CD4-positive, alpha-beta memory T cell (primary cell): ENCODE measurements around the gene MRPL57. TPM values are rescaled to one million over a fixed set of nuclear protein-coding genes. Genes with fewer than 3 reads are reported as not detected.
"Not testable (repeated sequence)": the region's sequence is repeated elsewhere in the genome, so short reads cannot be mapped to it uniquely, and the experiment has no call there.

ENCODE experiments used
- CTCF ChIA-PET: fragments of 350-600 bp; sonication (Branson Sonifier 250); formaldehyde crosslinking; loops from one replicate; lab custom pipeline; 2021; ENCODE audit warnings: inconsistent platforms; ENCODE audit not compliant: partially characterized antibody; lab: Charles Lee
- POLR2A ChIA-PET: fragments of 350-600 bp; sonication (Branson Sonifier 250); formaldehyde crosslinking; loops from one replicate; lab custom pipeline; 2021; ENCODE audit not compliant: partially characterized antibody; lab: Charles Lee
- DNase-seq, 5 donors: peaks; one replicate each; pipeline versions ENCODE4 v3.0.0 to v3.0.0-alpha.2; 2020 to 2022; ENCODE audit warnings: mixed read lengths in 1 of 5
- H3K27ac ChIP-seq: one replicate; pipeline ENCODE4 v1.7.0; 2013; ENCODE audit warnings: low read depth, low read length
- H3K27me3 ChIP-seq: 2 replicates; pipeline ENCODE4 v1.7.0; 2013; ENCODE audit warnings: mild to moderate bottlenecking, low read length, moderate library complexity; ENCODE audit not compliant: insufficient read depth
- H3K36me3 ChIP-seq: 2 replicates; pipeline ENCODE4 v1.7.0; 2013; ENCODE audit warnings: mild to moderate bottlenecking, low read length, moderate library complexity; ENCODE audit not compliant: insufficient read depth
- H3K4me1 ChIP-seq: 2 replicates; pipeline ENCODE4 v1.7.0; 2013; ENCODE audit warnings: mild to moderate bottlenecking, low read length, moderate library complexity; ENCODE audit not compliant: insufficient read depth
- H3K4me3 ChIP-seq, 2 donors: one replicate each; pipeline ENCODE4 v1.7.0; 2013; ENCODE audit warnings: low read length in 2 of 2, mild to moderate bottlenecking in 1 of 2
- H3K9me3 ChIP-seq, 2 donors: one replicate each; pipeline ENCODE4 v1.7.0; 2013; ENCODE audit warnings: low read length in 2 of 2, control low read depth in 1 of 2; ENCODE audit not compliant: control insufficient read depth in 1 of 2
- H3K27ac Mint-ChIP-seq, 7 donors: one replicate each; pipeline ENCODE4 v1.8.0; 2020 to 2021; ENCODE audit warnings: mixed read lengths in 7 of 7, mild to moderate bottlenecking in 6 of 7, inconsistent platforms in 3 of 7, moderate library complexity in 3 of 7
- H3K27me3 Mint-ChIP-seq, 2 donors: one replicate each; pipeline ENCODE4 v1.8.0; 2020 to 2021; ENCODE audit warnings: mixed read lengths in 2 of 2
- H3K36me3 Mint-ChIP-seq, 2 donors: one replicate each; pipeline ENCODE4 v1.8.0; 2020 to 2021; ENCODE audit warnings: mixed read lengths in 2 of 2, inconsistent platforms in 1 of 2, mild to moderate bottlenecking in 1 of 2
- H3K4me1 Mint-ChIP-seq, 4 donors: one replicate each; pipeline ENCODE4 v1.8.0; 2020 to 2021; ENCODE audit warnings: mixed read lengths in 4 of 4, mild to moderate bottlenecking in 1 of 4
- H3K4me3 Mint-ChIP-seq, 8 donors: one replicate each; pipeline ENCODE4 v1.8.0; 2020 to 2021; ENCODE audit warnings: mixed read lengths in 8 of 8, mild to moderate bottlenecking in 7 of 8, moderate library complexity in 6 of 8, inconsistent platforms in 3 of 8
- H3K9me3 Mint-ChIP-seq, 8 donors: one replicate each; pipeline ENCODE4 v1.8.0; 2020 to 2021; ENCODE audit warnings: mixed read lengths in 8 of 8, mild to moderate bottlenecking in 5 of 8, inconsistent platforms in 3 of 8, moderate library complexity in 1 of 8
- intact Hi-C: fragments of 100-400 bp; cut with micrococcal nuclease; formaldehyde crosslinking; loops from one replicate; pipeline ENCODE4 v1.15.1; 2023
- polyA plus RNA-seq, 2 donors: library from polyadenylated mRNA; unstranded; fragments of 300-500 nt; fragmentation: Illumina TruSeq; gene quantifications; one replicate each; pipeline ENCODE4 v1.2.3, GENCODE V29; 2021
- total RNA-seq, 2 experiments: library from RNA; stranded (reverse); gene quantifications; one replicate each; pipeline ENCODE4 v1.2.3, GENCODE V29; 2021

MRPL57 gene
- total and polyA plus RNA-seq, 4 experiments from 2014 or later = 22.8 to 56.2 (median 35.4) TPM

GRCh38 chr13:21152251-21152899, 24.1 kb upstream of the MRPL57 start:
- Mint-ChIP-seq H3K4me1 (peaks cover 0 to 2% (median 0%) of the 10 kb centered on the region in 4 donors), H3K36me3 (peaks cover 7 to 13% of the 10 kb centered on the region in 2 donors), H3K27ac (no peak overlapping the region), H3K4me3 (no peak overlapping the region), H3K27me3 (no peaks in the 10 kb centered on the region), H3K9me3 (no peaks in the 10 kb centered on the region)
- Histone ChIP-seq H3K4me1 (no peaks in the 10 kb centered on the region), H3K27ac (no peak overlapping the region), H3K9me3 (no peaks in the 10 kb centered on the region), H3K36me3 (peaks cover 15% of the 10 kb centered on the region), H3K27me3 (no peaks in the 10 kb centered on the region), H3K4me3 (no peak overlapping the region)
- ChIA-PET POLR2A (interaction anchor here (0.6 to 1.0 kb wide), 2 partner anchors 24 to 326 kb away, joined by 3 read pairs; partner anchors contain the start of genes MRPL57 and SKA3), CTCF (no interaction called here)
- DNase-seq = no peak
- intact Hi-C loops = no loop called here

- Mint-ChIP-seq H3K4me1 (no peaks in the 10 kb centered on the region), H3K27me3 (no peaks in the 10 kb centered on the region), H3K9me3 (no peaks in the 10 kb centered on the region), H3K4me3 (no peak overlapping the region), H3K27ac (no peak overlapping the region), H3K36me3 (no peaks in the 10 kb centered on the region)
- intact Hi-C loops = no loop called here
- no peaks in the 10 kb centered on the region for H3K27me3 ChIP-seq
- H3K36me3 ChIP-seq = no peaks in the 10 kb centered on the region
- ChIA-PET POLR2A (no interaction called here), CTCF (interaction anchor here (1.0 kb wide), 1 partner anchor 53 kb away, joined by 3 read pairs; no protein-coding TSS in a partner anchor)
- no peaks in the 10 kb centered on the region for H3K9me3 ChIP-seq
- no peak overlapping the region for H3K27ac ChIP-seq
- H3K4me3 ChIP-seq = no peak overlapping the region
- DNase-seq = no peak
- H3K4me1 ChIP-seq = no peaks in the 10 kb centered on the region
Measured at GRCh38 chr13:21164631-21165030, 11.8 kb upstream of the MRPL57 start.

GRCh38 chr13:21165606-21166005, 10.9 kb upstream of the MRPL57 start:
- H3K27me3 ChIP-seq, H3K27me3 Mint-ChIP-seq, H3K9me3 Mint-ChIP-seq, H3K4me1 ChIP-seq, H3K4me3 Mint-ChIP-seq, H3K27ac ChIP-seq, intact Hi-C loops, H3K4me1 Mint-ChIP-seq, H3K9me3 ChIP-seq, H3K27ac Mint-ChIP-seq, H3K36me3 Mint-ChIP-seq, DNase-seq, H3K4me3 ChIP-seq, H3K36me3 ChIP-seq: not testable (repeated sequence)
- ChIA-PET CTCF (interaction anchor here (1.0 kb wide), 1 partner anchor 12 kb away, joined by 3 read pairs; no protein-coding TSS in a partner anchor), POLR2A (interaction anchor here (0.6 to 1.3 kb wide), 2 partner anchors 11 to 337 kb away, joined by 3 to 6 read pairs; partner anchors contain the start of genes MRPL57 and SKA3)

GRCh38 chr13:21171420-21171819, 5.0 kb upstream of the MRPL57 start:
- Mint-ChIP-seq H3K27me3 (no peaks in the 10 kb centered on the region), H3K9me3 (no peaks in the 10 kb centered on the region), H3K4me3 (no peak overlapping the region), H3K4me1 (peaks cover 2 to 7% (median 4%) of the 10 kb centered on the region in 4 donors), H3K27ac (no peak overlapping the region), H3K36me3 (peaks cover 0 to 5% of the 10 kb centered on the region in 2 donors)
- POLR2A ChIA-PET = no interaction called here
- CTCF ChIA-PET = no interaction called here
- Histone ChIP-seq H3K36me3 (no peaks in the 10 kb centered on the region), H3K27me3 (no peaks in the 10 kb centered on the region), H3K4me1 (peaks cover 6% of the 10 kb centered on the region), H3K4me3 (no peak overlapping the region), H3K9me3 (no peaks in the 10 kb centered on the region), H3K27ac (no peak overlapping the region)
- DNase-seq = no peak
- intact Hi-C loops = loop anchor here (10.0 kb wide), 1 partner anchor 503 kb away; the partner anchor contains the start of gene FGF9

GRCh38 chr13:21173767-21174166, 2.7 kb upstream of the MRPL57 start:
- POLR2A ChIA-PET, H3K4me3 ChIP-seq, H3K36me3 ChIP-seq, H3K4me3 Mint-ChIP-seq, CTCF ChIA-PET, H3K9me3 Mint-ChIP-seq, DNase-seq, H3K27me3 Mint-ChIP-seq, H3K27me3 ChIP-seq, H3K27ac Mint-ChIP-seq, H3K9me3 ChIP-seq, H3K27ac ChIP-seq: not testable (repeated sequence)
- intact Hi-C loops = loop anchor here (10.0 kb wide), 1 partner anchor 501 kb away; the partner anchor contains the start of gene FGF9
- peaks cover 21% of the 10 kb centered on the region for H3K4me1 ChIP-seq
- peaks cover 8 to 27% (median 15%) of the 10 kb centered on the region in 4 donors for H3K4me1 Mint-ChIP-seq
- peaks cover 0 to 14% of the 10 kb centered on the region in 2 donors for H3K36me3 Mint-ChIP-seq

- Histone ChIP-seq H3K27me3 (no peaks in the 10 kb centered on the region), H3K4me1 (peaks cover 21% of the 10 kb centered on the region), H3K27ac (peak overlapping the region; percentile 89), H3K4me3 (peak overlapping the region; percentile 57 to 84), H3K9me3 (no peaks in the 10 kb centered on the region), H3K36me3 (no peaks in the 10 kb centered on the region)
- CTCF ChIA-PET = interaction anchor here (0.9 to 3.1 kb wide), 7 partner anchors 27 to 304 kb away, joined by 3 to 25 read pairs (median 4); partner anchors contain the start of gene ZDHHC20
- H3K4me1 Mint-ChIP-seq = peaks cover 12 to 31% (median 17%) of the 10 kb centered on the region in 4 donors
- H3K9me3 Mint-ChIP-seq = no peaks in the 10 kb centered on the region
- POLR2A ChIA-PET = interaction anchor here (0.7 to 2.8 kb wide), 14 partner anchors 9 to 495 kb away, joined by 3 to 21 read pairs (median 6); partner anchors contain the start of genes EEF1AKMT1, FGF9, MICU2 and ZDHHC20
- H3K27me3 Mint-ChIP-seq = no peaks in the 10 kb centered on the region
- H3K4me3 Mint-ChIP-seq = peak overlapping the region; percentile 91 to 99 (median 97)
- H3K27ac Mint-ChIP-seq = peak overlapping the region; percentile 60 to 99 (median 97)
- DNase-seq = no peak
- intact Hi-C loops = loop anchor here (1.0 to 10.0 kb wide), 6 partner anchors 123 to 499 kb away; partner anchors contain the start of genes FGF9, XPO4 and ZDHHC20
- peaks cover 0 to 14% of the 10 kb centered on the region in 2 donors for H3K36me3 Mint-ChIP-seq
Measured at GRCh38 chr13:21175656-21176214, 723 bp upstream of the MRPL57 start.

- Histone ChIP-seq H3K4me1 (peaks cover 21% of the 10 kb centered on the region), H3K4me3 (peak overlapping the region; percentile 34 to 84), H3K9me3 (no peaks in the 10 kb centered on the region), H3K36me3 (no peaks in the 10 kb centered on the region), H3K27me3 (no peaks in the 10 kb centered on the region), H3K27ac (peak overlapping the region; percentile 89)
- DNase-seq = peak in 1 of 5 donors; percentile 54
- Mint-ChIP-seq H3K4me3 (peak overlapping the region; percentile 91 to 99 (median 97)), H3K9me3 (no peaks in the 10 kb centered on the region), H3K4me1 (peaks cover 13 to 31% (median 18%) of the 10 kb centered on the region in 4 donors), H3K27ac (peak overlapping the region; percentile 91 to 99 (median 97)), H3K36me3 (peaks cover 0 to 14% of the 10 kb centered on the region in 2 donors), H3K27me3 (no peaks in the 10 kb centered on the region)
- ChIA-PET POLR2A (interaction anchor here (1.0 to 2.8 kb wide), 18 partner anchors 8 to 494 kb away, joined by 3 to 21 read pairs (median 4); partner anchors contain the start of genes EEF1AKMT1, FGF9, MICU2 and ZDHHC20), CTCF (interaction anchor here (0.7 to 3.1 kb wide), 9 partner anchors 11 to 1395 kb away, joined by 3 to 25 read pairs (median 3); partner anchors contain the start of gene PSPC1)
- intact Hi-C loops = loop anchor here (1.0 to 10.0 kb wide), 6 partner anchors 121 to 498 kb away; partner anchors contain the start of genes FGF9, XPO4 and ZDHHC20
Measured at GRCh38 chr13:21176982-21177284, 475 bp downstream of the MRPL57 start.
